ENCODE measurements around the gene SERPINA1. TPM values are rescaled to one million over a fixed set of nuclear protein-coding genes. Genes with fewer than 3 reads are reported as not detected.

SERPINA1 gene
- total and polyA plus RNA-seq, 4 donors, result 10,220 to 47,972 (median 25,583) TPM

DNA sequence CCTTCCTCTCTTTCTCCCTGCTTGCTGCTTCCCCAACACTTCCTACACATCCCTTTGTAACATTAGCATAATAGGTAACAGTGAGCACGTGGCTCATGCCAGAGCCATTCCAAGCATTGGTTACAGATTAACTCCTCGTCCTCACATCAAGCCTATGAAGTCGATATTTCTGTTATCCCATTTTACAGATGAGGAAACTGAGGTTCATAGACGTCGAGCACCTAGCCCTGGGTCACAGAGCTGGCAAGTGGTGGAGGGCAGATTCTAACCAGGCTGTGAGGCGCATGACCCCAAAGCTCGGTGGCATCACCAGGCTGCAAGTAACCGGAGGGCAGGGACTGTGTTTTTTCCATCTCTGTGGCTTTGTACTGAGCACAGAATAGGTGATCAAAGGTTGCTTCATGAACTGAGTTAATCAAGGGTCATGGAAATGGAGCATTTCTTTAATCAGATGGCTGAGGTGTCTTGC lies 5.7 kb upstream of the SERPINA1 start:
- DNase-seq (ENCODE audit: low spot score), result no peak
- WGBS, result 27% methylated on average over 8 of the region's 8 CpGs
- Histone ChIP-seq H3K9ac (ENCODE audit: low read depth in 1 of 2, low read length in 2 of 2) (peak overlapping the region in 1 of 2 donors; percentile 29), H3K27ac (ENCODE audit: low read depth in 1 of 2, low read length in 2 of 2) (peak overlapping the region; percentile 94 to 98), H3K4me3 (ENCODE audit: low read depth in 1 of 3, low read length in 3 of 3) (peak overlapping the region in 1 of 3 donors; percentile 42), H3K9me3 (ENCODE audit: control insufficient read depth in 4 of 4, low read length in 3 of 4) (no peaks in the 10 kb centered on the region), H3K4me1 (ENCODE audit: control insufficient read depth in 4 of 4, insufficient read depth in 4 of 4, low read length in 3 of 4) (peaks cover 15 to 73% (median 54%) of the 10 kb centered on the region in 4 donors), H3K27me3 (ENCODE audit: control insufficient read depth in 4 of 4, insufficient read depth in 4 of 4, low read length in 3 of 4) (no peaks in the 10 kb centered on the region), H3K36me3 (ENCODE audit: control insufficient read depth in 4 of 4, insufficient read depth in 3 of 4, low read depth in 1 of 4, low read length in 3 of 4) (no peaks in the 10 kb centered on the region)
- TF ChIP-seq FOXA2 (IDR thresholded peaks at IDR 0.05) (no peak), RXRA (IDR thresholded peaks at IDR 0.05) (peak in 1 of 2 donors; percentile 80), RAD21 (IDR thresholded peaks at IDR 0.05) (no peak), SP1 (IDR thresholded peaks at IDR 0.05) (no peak), MAX (IDR thresholded peaks at IDR 0.05) (peak; percentile 3)
- TF ChIP-seq, protein P1, sequence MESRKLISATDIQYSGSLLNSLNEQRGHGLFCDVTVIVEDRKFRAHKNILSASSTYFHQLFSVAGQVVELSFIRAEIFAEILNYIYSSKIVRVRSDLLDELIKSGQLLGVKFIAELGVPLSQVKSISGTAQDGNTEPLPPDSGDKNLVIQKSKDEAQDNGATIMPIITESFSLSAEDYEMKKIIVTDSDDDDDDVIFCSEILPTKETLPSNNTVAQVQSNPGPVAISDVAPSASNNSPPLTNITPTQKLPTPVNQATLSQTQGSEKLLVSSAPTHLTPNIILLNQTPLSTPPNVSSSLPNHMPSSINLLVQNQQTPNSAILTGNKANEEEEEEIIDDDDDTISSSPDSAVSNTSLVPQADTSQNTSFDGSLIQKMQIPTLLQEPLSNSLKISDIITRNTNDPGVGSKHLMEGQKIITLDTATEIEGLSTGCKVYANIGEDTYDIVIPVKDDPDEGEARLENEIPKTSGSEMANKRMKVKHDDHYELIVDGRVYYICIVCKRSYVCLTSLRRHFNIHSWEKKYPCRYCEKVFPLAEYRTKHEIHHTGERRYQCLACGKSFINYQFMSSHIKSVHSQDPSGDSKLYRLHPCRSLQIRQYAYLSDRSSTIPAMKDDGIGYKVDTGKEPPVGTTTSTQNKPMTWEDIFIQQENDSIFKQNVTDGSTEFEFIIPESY (IDR thresholded peaks at IDR 0.05), result no peak

DNA sequence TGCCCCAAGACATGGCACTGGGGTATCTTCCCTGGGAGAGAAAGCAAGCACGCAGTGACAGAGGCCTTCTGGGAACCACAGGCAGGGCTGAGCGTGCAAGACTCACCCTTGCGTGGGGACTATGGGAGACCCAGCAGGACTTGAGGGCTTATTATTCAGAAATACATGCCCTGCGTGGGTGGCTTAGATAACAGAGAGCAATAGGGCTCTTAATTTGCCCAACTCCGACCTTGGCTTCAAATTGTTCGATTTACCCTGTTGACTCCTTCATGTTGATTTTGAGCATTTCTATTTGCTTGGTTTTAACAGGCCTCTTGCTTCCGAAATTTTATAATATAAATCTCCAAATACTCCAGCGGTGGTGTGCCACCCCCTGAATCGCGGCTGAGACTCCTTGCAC lies 5.1 kb upstream of the SERPINA1 start:
- WGBS, result 34% methylated on average over 10 of the region's 10 CpGs
- no peak for DNase-seq (ENCODE audit: low spot score)
- Histone ChIP-seq H3K27ac (ENCODE audit: low read depth in 1 of 2, low read length in 2 of 2) (peak overlapping the region; percentile 94 to 98), H3K4me3 (ENCODE audit: low read depth in 1 of 3, low read length in 3 of 3) (peak overlapping the region in 1 of 3 donors; percentile 42), H3K36me3 (ENCODE audit: control insufficient read depth in 4 of 4, insufficient read depth in 3 of 4, low read depth in 1 of 4, low read length in 3 of 4) (no peaks in the 10 kb centered on the region), H3K9ac (ENCODE audit: low read depth in 1 of 2, low read length in 2 of 2) (peak overlapping the region in 1 of 2 donors; percentile 29), H3K27me3 (ENCODE audit: control insufficient read depth in 4 of 4, insufficient read depth in 4 of 4, low read length in 3 of 4) (no peaks in the 10 kb centered on the region), H3K4me1 (ENCODE audit: control insufficient read depth in 4 of 4, insufficient read depth in 4 of 4, low read length in 3 of 4) (peaks cover 15 to 76% (median 57%) of the 10 kb centered on the region in 4 donors), H3K9me3 (ENCODE audit: control insufficient read depth in 4 of 4, low read length in 3 of 4) (no peaks in the 10 kb centered on the region)
- TF ChIP-seq EGR1 (IDR thresholded peaks at IDR 0.05; ENCODE audit: low read depth in 2 of 2), result peak; percentile 95 to 99
- peak; percentile 66 for TF ChIP-seq FOXA2 (IDR thresholded peaks at IDR 0.05)
- TF ChIP-seq, protein P2, sequence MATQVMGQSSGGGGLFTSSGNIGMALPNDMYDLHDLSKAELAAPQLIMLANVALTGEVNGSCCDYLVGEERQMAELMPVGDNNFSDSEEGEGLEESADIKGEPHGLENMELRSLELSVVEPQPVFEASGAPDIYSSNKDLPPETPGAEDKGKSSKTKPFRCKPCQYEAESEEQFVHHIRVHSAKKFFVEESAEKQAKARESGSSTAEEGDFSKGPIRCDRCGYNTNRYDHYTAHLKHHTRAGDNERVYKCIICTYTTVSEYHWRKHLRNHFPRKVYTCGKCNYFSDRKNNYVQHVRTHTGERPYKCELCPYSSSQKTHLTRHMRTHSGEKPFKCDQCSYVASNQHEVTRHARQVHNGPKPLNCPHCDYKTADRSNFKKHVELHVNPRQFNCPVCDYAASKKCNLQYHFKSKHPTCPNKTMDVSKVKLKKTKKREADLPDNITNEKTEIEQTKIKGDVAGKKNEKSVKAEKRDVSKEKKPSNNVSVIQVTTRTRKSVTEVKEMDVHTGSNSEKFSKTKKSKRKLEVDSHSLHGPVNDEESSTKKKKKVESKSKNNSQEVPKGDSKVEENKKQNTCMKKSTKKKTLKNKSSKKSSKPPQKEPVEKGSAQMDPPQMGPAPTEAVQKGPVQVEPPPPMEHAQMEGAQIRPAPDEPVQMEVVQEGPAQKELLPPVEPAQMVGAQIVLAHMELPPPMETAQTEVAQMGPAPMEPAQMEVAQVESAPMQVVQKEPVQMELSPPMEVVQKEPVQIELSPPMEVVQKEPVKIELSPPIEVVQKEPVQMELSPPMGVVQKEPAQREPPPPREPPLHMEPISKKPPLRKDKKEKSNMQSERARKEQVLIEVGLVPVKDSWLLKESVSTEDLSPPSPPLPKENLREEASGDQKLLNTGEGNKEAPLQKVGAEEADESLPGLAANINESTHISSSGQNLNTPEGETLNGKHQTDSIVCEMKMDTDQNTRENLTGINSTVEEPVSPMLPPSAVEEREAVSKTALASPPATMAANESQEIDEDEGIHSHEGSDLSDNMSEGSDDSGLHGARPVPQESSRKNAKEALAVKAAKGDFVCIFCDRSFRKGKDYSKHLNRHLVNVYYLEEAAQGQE (IDR thresholded peaks at IDR 0.05), result peak; percentile 12
- TF ChIP-seq, protein P3, sequence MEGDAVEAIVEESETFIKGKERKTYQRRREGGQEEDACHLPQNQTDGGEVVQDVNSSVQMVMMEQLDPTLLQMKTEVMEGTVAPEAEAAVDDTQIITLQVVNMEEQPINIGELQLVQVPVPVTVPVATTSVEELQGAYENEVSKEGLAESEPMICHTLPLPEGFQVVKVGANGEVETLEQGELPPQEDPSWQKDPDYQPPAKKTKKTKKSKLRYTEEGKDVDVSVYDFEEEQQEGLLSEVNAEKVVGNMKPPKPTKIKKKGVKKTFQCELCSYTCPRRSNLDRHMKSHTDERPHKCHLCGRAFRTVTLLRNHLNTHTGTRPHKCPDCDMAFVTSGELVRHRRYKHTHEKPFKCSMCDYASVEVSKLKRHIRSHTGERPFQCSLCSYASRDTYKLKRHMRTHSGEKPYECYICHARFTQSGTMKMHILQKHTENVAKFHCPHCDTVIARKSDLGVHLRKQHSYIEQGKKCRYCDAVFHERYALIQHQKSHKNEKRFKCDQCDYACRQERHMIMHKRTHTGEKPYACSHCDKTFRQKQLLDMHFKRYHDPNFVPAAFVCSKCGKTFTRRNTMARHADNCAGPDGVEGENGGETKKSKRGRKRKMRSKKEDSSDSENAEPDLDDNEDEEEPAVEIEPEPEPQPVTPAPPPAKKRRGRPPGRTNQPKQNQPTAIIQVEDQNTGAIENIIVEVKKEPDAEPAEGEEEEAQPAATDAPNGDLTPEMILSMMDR (IDR thresholded peaks at IDR 0.05; ENCODE audit: low read depth, low read length, missing input control), result no peak
- peak; percentile 58 for TF ChIP-seq SP1 (IDR thresholded peaks at IDR 0.05)
- TF ChIP-seq GABPA (IDR thresholded peaks at IDR 0.05 in 1 of 2, conservative IDR thresholded peaks at IDR 0.05 in 1 of 2), result no peak
- TF ChIP-seq HNF4G (IDR thresholded peaks at IDR 0.05), result peak; percentile 15
- TF ChIP-seq NR2F2 (IDR thresholded peaks at IDR 0.05), result no peak
- TF ChIP-seq YY1 (IDR thresholded peaks at IDR 0.05), result no peak
- no peak for TF ChIP-seq ATF3 (IDR thresholded peaks at IDR 0.05)
- peak; percentile 53 to 58 for TF ChIP-seq HNF4A (conservative IDR thresholded peaks at IDR 0.05)
- peak in 1 of 2 donors; percentile 47 for TF ChIP-seq RXRA (IDR thresholded peaks at IDR 0.05)
- TF ChIP-seq JUND (IDR thresholded peaks at IDR 0.05), result peak in 1 of 2 donors; percentile 12
- TF ChIP-seq FOXA1 (IDR thresholded peaks at IDR 0.05), result peak; percentile 18
- TF ChIP-seq MAX (IDR thresholded peaks at IDR 0.05), result peak; percentile 16
- TF ChIP-seq TAF1 (conservative IDR thresholded peaks at IDR 0.05), result peak; percentile 44
- TF ChIP-seq, protein P1 (IDR thresholded peaks at IDR 0.05), result no peak
- TF ChIP-seq RAD21 (IDR thresholded peaks at IDR 0.05), result peak in 1 of 2 donors; percentile 7
